ENCODE measurements around the gene THBS4.

Gene THBS4

DNA sequence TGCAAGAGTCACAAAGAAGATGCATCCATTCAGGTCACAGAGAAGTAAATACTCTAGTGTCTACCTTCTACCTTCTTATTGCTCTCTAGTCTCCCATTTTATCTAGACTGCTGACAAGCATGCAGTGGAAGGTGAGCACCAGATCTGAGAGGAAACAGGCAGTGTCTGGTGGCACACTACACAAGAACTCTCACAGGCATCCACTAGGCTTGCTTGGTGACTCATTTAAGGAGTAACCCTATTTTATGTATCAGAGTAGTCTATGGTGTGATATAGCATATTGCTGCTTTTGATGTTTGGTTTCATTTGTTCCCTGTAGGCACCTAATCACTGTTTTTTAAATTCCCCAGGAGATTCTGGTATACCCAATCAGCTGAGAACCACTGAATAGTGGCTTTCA is 1.6 kb upstream of the THBS4 start:
- TF ChIP-seq, protein P1, sequence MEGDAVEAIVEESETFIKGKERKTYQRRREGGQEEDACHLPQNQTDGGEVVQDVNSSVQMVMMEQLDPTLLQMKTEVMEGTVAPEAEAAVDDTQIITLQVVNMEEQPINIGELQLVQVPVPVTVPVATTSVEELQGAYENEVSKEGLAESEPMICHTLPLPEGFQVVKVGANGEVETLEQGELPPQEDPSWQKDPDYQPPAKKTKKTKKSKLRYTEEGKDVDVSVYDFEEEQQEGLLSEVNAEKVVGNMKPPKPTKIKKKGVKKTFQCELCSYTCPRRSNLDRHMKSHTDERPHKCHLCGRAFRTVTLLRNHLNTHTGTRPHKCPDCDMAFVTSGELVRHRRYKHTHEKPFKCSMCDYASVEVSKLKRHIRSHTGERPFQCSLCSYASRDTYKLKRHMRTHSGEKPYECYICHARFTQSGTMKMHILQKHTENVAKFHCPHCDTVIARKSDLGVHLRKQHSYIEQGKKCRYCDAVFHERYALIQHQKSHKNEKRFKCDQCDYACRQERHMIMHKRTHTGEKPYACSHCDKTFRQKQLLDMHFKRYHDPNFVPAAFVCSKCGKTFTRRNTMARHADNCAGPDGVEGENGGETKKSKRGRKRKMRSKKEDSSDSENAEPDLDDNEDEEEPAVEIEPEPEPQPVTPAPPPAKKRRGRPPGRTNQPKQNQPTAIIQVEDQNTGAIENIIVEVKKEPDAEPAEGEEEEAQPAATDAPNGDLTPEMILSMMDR (IDR thresholded peaks at IDR 0.05; ENCODE audit: insufficient read depth, low read depth, low read length, missing control alignments), result no peak
- no peak overlapping the region for H3K4me3 ChIP-seq (ENCODE audit: low read depth, low read length)
- peak; percentile 68 for DNase-seq (ENCODE audit: low read depth)

DNA sequence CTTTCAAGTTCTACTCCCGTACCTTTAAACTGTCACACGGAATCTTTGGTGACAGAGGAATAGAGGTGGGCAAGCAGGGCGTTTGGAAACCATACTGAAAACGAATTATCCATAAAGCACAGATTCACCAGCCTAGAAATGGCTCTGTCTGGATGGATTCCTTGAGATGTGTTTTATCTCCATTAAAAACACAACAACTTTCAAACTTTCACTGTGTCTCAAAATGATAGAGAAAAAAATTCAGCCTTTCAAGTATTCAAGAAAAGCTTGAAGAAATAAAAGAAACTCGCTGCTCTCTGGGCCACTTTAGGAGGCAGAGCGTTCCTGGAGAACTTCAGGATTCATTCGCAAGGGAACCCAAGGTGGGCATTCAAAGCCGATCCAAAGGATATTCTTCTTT is 589 bp upstream of the THBS4 start:
- no peak overlapping the region for H3K4me3 ChIP-seq (ENCODE audit: low read depth, low read length)
- DNase-seq (ENCODE audit: low read depth), result no peak
- TF ChIP-seq, protein P1 (IDR thresholded peaks at IDR 0.05; ENCODE audit: insufficient read depth, low read depth, low read length, missing control alignments), result no peak

DNA sequence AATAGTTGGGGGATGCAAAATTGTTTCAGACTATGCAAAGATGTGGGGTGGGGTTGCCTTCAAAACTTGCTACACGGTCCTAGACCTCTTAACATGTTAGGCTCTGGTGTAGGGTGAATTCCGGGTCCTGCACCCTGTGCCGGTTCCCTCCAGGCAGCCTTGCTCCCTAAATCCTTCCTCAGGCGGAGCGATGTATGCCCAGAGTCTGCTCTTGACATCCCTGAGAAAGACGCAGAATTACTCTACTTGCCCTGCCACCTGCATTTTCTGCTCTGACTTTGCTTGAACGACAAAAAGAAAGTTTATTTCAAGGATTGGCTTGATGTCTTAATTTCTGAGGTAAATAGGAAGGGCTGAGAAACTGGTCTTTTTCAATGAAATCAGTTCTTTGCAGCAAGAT is 691 bp downstream of the THBS4 start:
- H3K4me3 ChIP-seq (ENCODE audit: low read depth, low read length), result no peak overlapping the region
- no peak for DNase-seq (ENCODE audit: low read depth)
- TF ChIP-seq, protein P1 (IDR thresholded peaks at IDR 0.05; ENCODE audit: insufficient read depth, low read depth, low read length, missing control alignments), result no peak

DNA sequence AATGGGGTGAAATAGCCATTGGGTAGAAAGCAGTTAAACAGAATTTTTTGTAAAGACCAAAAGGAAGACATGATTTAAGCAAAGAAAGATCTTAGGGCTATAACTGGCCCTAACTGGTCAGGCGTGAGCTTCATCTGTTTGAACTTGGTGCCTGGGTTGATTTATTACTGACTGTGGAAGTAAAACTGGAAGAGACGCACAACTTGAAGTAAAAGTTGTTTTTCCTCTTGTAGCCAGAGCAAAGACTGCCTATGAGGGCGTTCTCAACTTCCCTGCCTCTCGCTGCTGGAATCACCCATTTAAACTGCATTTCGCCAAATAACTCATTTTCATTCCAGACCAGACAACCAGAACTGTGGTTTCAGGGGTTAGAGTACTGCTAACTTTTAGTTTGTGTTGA is 1.5 kb downstream of the THBS4 start:
- no peak for DNase-seq (ENCODE audit: low read depth)
- TF ChIP-seq, protein P1 (IDR thresholded peaks at IDR 0.05; ENCODE audit: insufficient read depth, low read depth, low read length, missing control alignments), result no peak
- H3K4me3 ChIP-seq (ENCODE audit: low read depth, low read length), result no peak overlapping the region

DNA sequence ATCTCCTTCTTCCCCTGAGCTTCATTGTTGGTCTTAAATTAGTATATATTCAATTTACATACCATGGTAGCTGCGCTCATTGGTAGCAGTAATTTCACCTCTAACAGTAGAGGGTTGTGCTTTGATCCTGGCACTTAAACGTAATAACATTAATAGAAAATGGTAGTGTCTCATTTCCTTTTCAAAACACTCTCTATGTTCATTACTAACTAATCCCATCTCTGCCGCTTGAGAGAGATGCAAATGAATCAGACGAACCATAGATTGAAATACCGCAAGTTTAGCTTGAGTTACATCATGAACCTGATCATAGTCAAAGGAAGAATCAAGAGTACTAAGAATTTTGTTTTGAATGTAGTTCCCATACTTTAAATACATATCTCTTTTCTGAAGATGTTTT is 2.2 kb downstream of the THBS4 start:
- TF ChIP-seq, protein P1 (IDR thresholded peaks at IDR 0.05; ENCODE audit: insufficient read depth, low read depth, low read length, missing control alignments), result no peak
- DNase-seq (ENCODE audit: low read depth), result peak; percentile 72

DNA sequence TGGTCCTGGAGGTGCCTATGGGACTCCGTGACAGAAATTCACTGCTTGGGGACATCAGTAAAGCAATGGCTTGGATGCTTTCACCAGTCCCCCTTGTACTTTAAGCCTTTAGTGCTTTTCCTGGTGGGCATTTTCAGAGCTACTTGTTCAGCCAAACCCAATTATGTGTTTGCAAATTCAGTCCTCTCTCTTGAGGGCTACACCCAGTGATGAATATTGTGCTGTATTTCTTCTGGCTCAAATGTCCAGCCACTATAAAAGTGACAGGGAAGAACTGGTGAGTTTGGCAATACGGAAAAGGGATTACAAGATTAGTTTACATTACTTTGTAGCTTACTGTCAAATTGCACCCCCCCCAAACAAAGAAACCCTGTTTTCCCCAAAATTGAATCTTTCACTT is 4.5 kb downstream of the THBS4 start:
- TF ChIP-seq, protein P1 (IDR thresholded peaks at IDR 0.05; ENCODE audit: insufficient read depth, low read depth, low read length, missing control alignments), result no peak

More for the DNA sequence above, 2.2 kb downstream of the THBS4 start:
- H3K4me3 ChIP-seq (ENCODE audit: low read depth, low read length), result no peak overlapping the region

DNA sequence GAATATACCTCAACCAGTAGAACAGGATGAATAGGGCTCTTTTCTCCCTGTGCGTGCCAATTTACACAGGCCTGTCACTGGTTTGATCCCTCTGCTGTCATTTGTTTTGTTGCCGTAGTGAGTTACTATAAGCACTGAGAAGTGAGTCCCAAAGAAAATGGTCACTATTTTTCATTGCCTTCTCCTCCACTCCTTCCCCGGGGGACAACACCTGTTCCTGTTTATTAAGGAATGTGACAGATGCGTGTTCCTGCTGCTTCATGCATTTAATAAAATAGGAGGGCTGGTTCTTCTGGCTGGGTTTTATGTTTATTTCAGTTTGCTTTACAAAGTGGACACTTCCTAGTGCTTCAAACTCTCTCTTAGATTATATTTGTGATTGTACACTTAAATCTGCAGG is 6.4 kb downstream of the THBS4 start:
- TF ChIP-seq, protein P1 (IDR thresholded peaks at IDR 0.05; ENCODE audit: insufficient read depth, low read depth, low read length, missing control alignments), result no peak
- H3K4me3 ChIP-seq (ENCODE audit: low read depth, low read length), result no peak overlapping the region
- no peak for DNase-seq (ENCODE audit: low read depth)

More for the DNA sequence above, 4.5 kb downstream of the THBS4 start:
- no peak overlapping the region for H3K4me3 ChIP-seq (ENCODE audit: low read depth, low read length)
- no peak for DNase-seq (ENCODE audit: low read depth)

Measured in GM12865 (cell line).